Left ventricle myocardium superior (tissue), 1 donor: Measurements from ENCODE around the gene SIDT2. TPM values are rescaled to one million over a fixed set of nuclear protein-coding genes. Genes with fewer than 3 reads are reported as not detected.

Experiments used
- ATAC-seq: fragments of 200-7000 bp; cut with Tn5 transposase; one replicate; pipeline ENCODE4 v1.9.1; 2020; ENCODE audit warnings: mild to moderate bottlenecking, moderate library complexity
- DNase-seq: peaks from one replicate; pipeline ENCODE4 v3.0.0-alpha.2; 2020
- intact Hi-C: fragments of 100-400 bp; cut with micrococcal nuclease; formaldehyde crosslinking; loops from one replicate; pipeline ENCODE4 v1.11.0; 2022
- total RNA-seq: library from RNA; stranded (reverse); fragmentation: NEBNext Ultra II Directional; extraction: Animal tissue kit (Norgen Biotek cat#: 25700); gene quantifications from one replicate; pipeline ENCODE4 v1.2.1, GENCODE V29; 2021
- donor health status: DM: no; HTN: yes; CAD: no; lungs with severe emphysema.

SIDT2 gene
- total RNA-seq, 1 donor from 2014 or later = 20.4 TPM

GRCh38 chr11:117217141-117218084 lies 38.9 kb downstream of the SIDT2 start:
- ATAC-seq (no peak), DNase-seq (no peak)
- intact Hi-C loops = no loop called here

- DNase-seq (no peak), ATAC-seq (peak; percentile 8)
- intact Hi-C loops = no loop called here
Observed at GRCh38 chr11:117218133-117218915, 39.8 kb downstream of the SIDT2 start.

GRCh38 chr11:117219001-117219400 lies 40.5 kb downstream of the SIDT2 start:
- ATAC-seq = no peak
- no peak for DNase-seq

GRCh38 chr11:117219455-117219854 lies 40.9 kb downstream of the SIDT2 start:
- no peak for ATAC-seq
- intact Hi-C loops = no loop called here

More at GRCh38 chr11:117219001-117219400, 40.5 kb downstream of the SIDT2 start:
- intact Hi-C loops = no loop called here

GRCh38 chr11:117219995-117220394 lies 41.5 kb downstream of the SIDT2 start:
- ATAC-seq (no peak), DNase-seq (no peak)
- intact Hi-C loops = no loop called here

More at GRCh38 chr11:117219455-117219854, 40.9 kb downstream of the SIDT2 start:
- no peak for DNase-seq

- intact Hi-C loops = no loop called here
- peak; percentile 79 for ATAC-seq
- DNase-seq = peak; percentile 89
Observed at GRCh38 chr11:117220568-117220967, 42.0 kb downstream of the SIDT2 start.

GRCh38 chr11:117220999-117221774 lies 42.6 kb downstream of the SIDT2 start:
- DNase-seq (peak; percentile 67), ATAC-seq (peak; percentile 64)
- intact Hi-C loops = no loop called here

- ATAC-seq (peak; percentile 66), DNase-seq (peak; percentile 76)
- intact Hi-C loops = no loop called here
Observed at GRCh38 chr11:117221775-117222517, 43.4 kb downstream of the SIDT2 start.

GRCh38 chr11:117222991-117223740 lies 44.6 kb downstream of the SIDT2 start:
- ATAC-seq (no peak), DNase-seq (no peak)
- intact Hi-C loops = no loop called here

- DNase-seq (no peak), ATAC-seq (no peak)
- intact Hi-C loops = no loop called here
Observed at GRCh38 chr11:117223741-117224689, 45.5 kb downstream of the SIDT2 start.

GRCh38 chr11:117225553-117226170 lies 47.1 kb downstream of the SIDT2 start:
- intact Hi-C loops = loop anchor here (5.0 kb wide), 1 partner anchor 43 kb away; no protein-coding TSS in a partner anchor
- DNase-seq = no peak

GRCh38 chr11:117226388-117227385 lies 48.1 kb downstream of the SIDT2 start:
- intact Hi-C loops = loop anchor here (5.0 kb wide), 1 partner anchor 44 kb away; no protein-coding TSS in a partner anchor
- peak; percentile 55 for DNase-seq
- ATAC-seq = peak; percentile 70

More at GRCh38 chr11:117225553-117226170, 47.1 kb downstream of the SIDT2 start:
- ATAC-seq = no peak

- ATAC-seq = no peak
- intact Hi-C loops = loop anchor here (5.0 kb wide), 1 partner anchor 46 kb away; no protein-coding TSS in a partner anchor
- DNase-seq = no peak
Observed at GRCh38 chr11:117228091-117228490, 49.5 kb downstream of the SIDT2 start.

- no peak for DNase-seq
- intact Hi-C loops = loop anchor here (5.0 kb wide), 1 partner anchor 47 kb away; no protein-coding TSS in a partner anchor
- no peak for ATAC-seq
Observed at GRCh38 chr11:117229411-117229810, 50.9 kb downstream of the SIDT2 start.

- ATAC-seq (no peak), DNase-seq (no peak)
- intact Hi-C loops = loop anchor here (5.0 kb wide), 1 partner anchor 48 kb away; no protein-coding TSS in a partner anchor
Observed at GRCh38 chr11:117229931-117230285, 51.4 kb downstream of the SIDT2 start.
